HepG2 (cell line): ENCODE measurements around the gene BCL11B. TPM values are rescaled to one million over a fixed set of nuclear protein-coding genes. Genes with fewer than 3 reads are reported as not detected.

Source experiments
- ATAC-seq: fragments of 200-7000 bp; cut with Tn5 transposase; 3 replicates; pipeline ENCODE4 v1.9.1; 2020; ENCODE audit warnings: mild to moderate bottlenecking, moderate library complexity
- BruUV-seq: library from RNA; stranded (reverse); fragments of 400-500 nt; replicated peaks from 2 replicates; lab custom pipeline; 2021; lab: Mats Ljungman, UMichigan
- CTCF ChIA-PET: fragments of 300-600 bp; formaldehyde crosslinking; extraction: SDS; loops from one replicate; lab custom pipeline; 2021; ENCODE audit warnings: low total read pairs, inconsistent platforms, low intra/inter-chr PET ratio; lab: Yijun Ruan, JAX
- POLR2A ChIA-PET: fragments of 350-600 bp; sonication (Branson Sonifier 250); formaldehyde crosslinking; loops from one replicate; lab custom pipeline; 2020; ENCODE audit warnings: antibody characterized with exemption, inconsistent platforms; lab: Yijun Ruan, JAX
- DNase-seq: peaks from one replicate; pipeline ENCODE4 v3.0.0-alpha.2; 2015; ENCODE audit warnings: low spot score
- FAIRE-seq: peaks from 3 replicates; lab custom pipeline; 2011; peaks lifted over from hg19 to GRCh38; lab: Jason Lieb, UNC
- H2AFZ ChIP-seq: one replicate; pipeline ENCODE4 v1.6.1; 2011; ENCODE audit warnings: low read length, inconsistent platforms
- H3K27ac ChIP-seq: fragments of 300-600 bp; 3 replicates; pipeline ENCODE4 v1.8.0; 2011; ENCODE audit warnings: mixed run types, mild to moderate bottlenecking, mixed read lengths, low read length, inconsistent platforms; ENCODE audit not compliant: insufficient read depth; ENCODE audit errors: extremely low read length
- H3K27me3 ChIP-seq, 2 experiments: fragments of 200-600 bp in 1 of 2; 2 replicates in 1 of 2; 3 replicates in 1 of 2; pipeline versions ENCODE4 v1.6.0 to v1.8.0; 2011; ENCODE audit warnings: low read length in 2 of 2, mild to moderate bottlenecking in 2 of 2, moderate library complexity in 2 of 2, inconsistent platforms in 1 of 2; ENCODE audit not compliant: insufficient read depth in 2 of 2, control insufficient read depth in 1 of 2
- H3K36me3 ChIP-seq, 2 experiments: fragments of 200-600 bp in 1 of 2; replicated peaks in 1 of 2; 2 replicates in 1 of 2; 3 replicates in 1 of 2; pipeline versions ENCODE4 v1.5.1 to v1.8.0; 2011; ENCODE audit warnings: low read length in 2 of 2, inconsistent platforms in 1 of 2; ENCODE audit not compliant: insufficient read depth in 2 of 2, control insufficient read depth in 1 of 2
- H3K4me1 ChIP-seq: 2 replicates; pipeline ENCODE4 v1.5.1; 2012; ENCODE audit warnings: low read length, inconsistent platforms; ENCODE audit not compliant: insufficient read depth
- H3K4me2 ChIP-seq: 2 replicates; pipeline ENCODE4 v1.6.0; 2011; ENCODE audit warnings: low read depth, low read length, inconsistent platforms
- H3K4me3 ChIP-seq, 3 experiments: fragments of 200-600 bp in 1 of 3; sonication (generic), shearing (Covaris generic) in 1 of 3; replicated peaks in 1 of 3; 2 replicates each; pipeline ENCODE4 v1.5.1; 2011 to 2016; ENCODE audit warnings: low read length in 3 of 3, inconsistent platforms in 2 of 3, low read depth in 2 of 3, mild to moderate bottlenecking in 2 of 3, control low read depth in 1 of 3, mixed read lengths in 1 of 3; ENCODE audit not compliant: insufficient read depth in 1 of 3
- H3K79me2 ChIP-seq: one replicate; pipeline ENCODE4 v1.6.1; 2011; ENCODE audit warnings: low read length, inconsistent platforms; ENCODE audit not compliant: insufficient read depth
- H3K9ac ChIP-seq: 2 replicates; pipeline ENCODE4 v1.6.0; 2011; ENCODE audit warnings: mild to moderate bottlenecking, low read depth, low read length, inconsistent platforms; ENCODE audit not compliant: insufficient read depth
- H3K9me3 ChIP-seq: 2 replicates; pipeline ENCODE4 v1.5.1; 2012; ENCODE audit warnings: mild to moderate bottlenecking, low read length
- H4K20me1 ChIP-seq: 2 replicates; pipeline ENCODE4 v1.6.0; 2011; ENCODE audit warnings: inconsistent platforms, mild to moderate bottlenecking, low read length, moderate library complexity; ENCODE audit not compliant: insufficient read depth
- CEBPB ChIP-seq: IDR thresholded peaks from 2 replicates; pipeline ENCODE4 v1.6.1; 2011; ENCODE audit warnings: low read depth, low read length, improper control_type of control experiment, borderline replicate concordance
- ESRRA ChIP-seq: sonication (generic); formaldehyde crosslinking; IDR thresholded peaks from 2 replicates; pipeline ENCODE4 v1.5.1; 2020; ENCODE audit warnings: mild to moderate bottlenecking, low read depth, missing genetic modification reagents
- GFI1 ChIP-seq: sonication (generic); formaldehyde crosslinking; IDR thresholded peaks from 2 replicates; pipeline ENCODE4 v1.5.0; 2020; ENCODE audit warnings: missing genetic modification reagents, mild to moderate bottlenecking, borderline replicate concordance
- GPN1 ChIP-seq: sonication (generic); formaldehyde crosslinking; IDR thresholded peaks from 2 replicates; pipeline ENCODE4 v1.5.1; 2020; ENCODE audit warnings: missing genetic modification reagents, borderline replicate concordance
- KLF15 ChIP-seq: sonication (generic); formaldehyde crosslinking; IDR thresholded peaks from 2 replicates; pipeline ENCODE4 v1.8.1; 2023; ENCODE audit warnings: borderline replicate concordance, mild to moderate bottlenecking, inconsistent platforms, missing genetic modification reagents, mixed read lengths
- NCOR1 ChIP-seq: fragments of 200-600 bp; sonication (generic); IDR thresholded peaks from 2 replicates; pipeline ENCODE4 v1.7.0; 2017; ENCODE audit warnings: antibody characterized with exemption, low read length, borderline replicate concordance
- PHF8 ChIP-seq: sonication (generic); formaldehyde crosslinking; IDR thresholded peaks from 2 replicates; pipeline ENCODE4 v1.5.0; 2020; ENCODE audit warnings: missing genetic modification reagents
- POLR2AphosphoS5 ChIP-seq: IDR thresholded peaks from 2 replicates; pipeline ENCODE4 v1.6.1; 2012; ENCODE audit warnings: low read depth, low read length
- SNAPC2 ChIP-seq: sonication (generic); formaldehyde crosslinking; IDR thresholded peaks from 2 replicates; pipeline ENCODE4 v1.8.1; 2022; ENCODE audit warnings: mild to moderate bottlenecking, missing genetic modification reagents
- YEATS2 ChIP-seq: sonication (generic); formaldehyde crosslinking; IDR thresholded peaks from 2 replicates; pipeline ENCODE4 v1.4.0; 2020; ENCODE audit warnings: missing genetic modification reagents, borderline replicate concordance
- YEATS4 ChIP-seq: sonication (generic); formaldehyde crosslinking; IDR thresholded peaks from 2 replicates; pipeline ENCODE4 v1.4.0; 2020; ENCODE audit warnings: missing genetic modification reagents, borderline replicate concordance
- ZFYVE20 ChIP-seq: sonication (generic); formaldehyde crosslinking; IDR thresholded peaks from 2 replicates; pipeline ENCODE4 v1.8.0; 2023; ENCODE audit warnings: low read depth, mild to moderate bottlenecking, moderate library complexity, missing genetic modification reagents, borderline replicate concordance
- ZMAT3 ChIP-seq: sonication (generic); formaldehyde crosslinking; conservative IDR thresholded peaks from 2 replicates; pipeline ENCODE4 v1.7.0; 2021; ENCODE audit warnings: missing genetic modification reagents
- ZNF180 ChIP-seq: sonication (generic); formaldehyde crosslinking; IDR thresholded peaks from 2 replicates; pipeline ENCODE4 v1.4.0; 2020; ENCODE audit warnings: low read depth, missing genetic modification reagents, borderline replicate concordance
- ZNF557 ChIP-seq: sonication (generic); formaldehyde crosslinking; IDR thresholded peaks from 2 replicates; pipeline ENCODE4 v1.4.0; 2020; ENCODE audit warnings: missing genetic modification reagents
- ZNF558 ChIP-seq: sonication (generic); formaldehyde crosslinking; IDR thresholded peaks from 2 replicates; pipeline ENCODE4 v1.9.0; 2022; ENCODE audit warnings: mild to moderate bottlenecking, missing genetic modification reagents, borderline replicate concordance
- ZNF670 ChIP-seq: sonication (generic); formaldehyde crosslinking; IDR thresholded peaks from 2 replicates; pipeline ENCODE4 v1.8.0; 2022; ENCODE audit warnings: mild to moderate bottlenecking, missing genetic modification reagents, borderline replicate concordance
- ZNF768 ChIP-seq: sonication (generic); formaldehyde crosslinking; IDR thresholded peaks from 2 replicates; pipeline ENCODE4 v1.4.0; 2020; ENCODE audit warnings: missing genetic modification reagents
- ZSCAN30 ChIP-seq: sonication (generic); formaldehyde crosslinking; IDR thresholded peaks from 2 replicates; pipeline ENCODE4 v1.5.0; 2020; ENCODE audit warnings: mild to moderate bottlenecking, missing genetic modification reagents
- WGBS: methylation state at CpG from one replicate; pipeline ENCODE4 v1.1.6; 2017; ENCODE audit warnings: low lambda C conversion rate; 5-methylcytosine and 5-hydroxymethylcytosine counted together
- in situ Hi-C: cut with HindIII; loops from 2 replicates; pipeline ENCODE4 v1.10.0; 2017; ENCODE audit warnings: low pct_unique_long_range_greater_than_20kb; ENCODE audit not compliant: extremely low pct_ligation_motif_present
- intact Hi-C: fragments of 100-400 bp; cut with micrococcal nuclease; formaldehyde crosslinking; loops from one replicate; pipeline ENCODE4 v1.10.0; 2022; ENCODE audit not compliant: unreplicated experiment
- polyA plus RNA-seq, 8 experiments: library from polyadenylated mRNA; depleted of rRNA in 3 of 8; stranded (reverse) in 7 of 8; unstranded in 1 of 8; fragments of >200 nt; fragmentation: Illumina TruSeq in 4 of 8; extraction: Trizol in 4 of 8; gene quantifications; 2 replicates each; pipeline versions ENCODE4 v1.2.1 to v1.2.3, GENCODE V29; 2011 to 2016; ENCODE audit warnings: low read depth in 4 of 8, missing spikeins in 1 of 8, mixed read lengths in 1 of 8; ENCODE audit not compliant: insufficient read depth in 1 of 8
- total RNA-seq, 5 experiments: library from RNA; depleted of rRNA; stranded (reverse); fragments of >200 nt; fragmentation: Illumina TruSeq; extraction: Trizol; gene quantifications; 2 replicates each; pipeline ENCODE4 v1.2.3, GENCODE V29; 2016; ENCODE audit warnings: low read depth in 1 of 5

BCL11B gene
- total and polyA plus RNA-seq, 2 of the 13 experiments (the other 11 are each of a cell fraction or from before 2014, with no cell fraction given): not detected

DNA sequence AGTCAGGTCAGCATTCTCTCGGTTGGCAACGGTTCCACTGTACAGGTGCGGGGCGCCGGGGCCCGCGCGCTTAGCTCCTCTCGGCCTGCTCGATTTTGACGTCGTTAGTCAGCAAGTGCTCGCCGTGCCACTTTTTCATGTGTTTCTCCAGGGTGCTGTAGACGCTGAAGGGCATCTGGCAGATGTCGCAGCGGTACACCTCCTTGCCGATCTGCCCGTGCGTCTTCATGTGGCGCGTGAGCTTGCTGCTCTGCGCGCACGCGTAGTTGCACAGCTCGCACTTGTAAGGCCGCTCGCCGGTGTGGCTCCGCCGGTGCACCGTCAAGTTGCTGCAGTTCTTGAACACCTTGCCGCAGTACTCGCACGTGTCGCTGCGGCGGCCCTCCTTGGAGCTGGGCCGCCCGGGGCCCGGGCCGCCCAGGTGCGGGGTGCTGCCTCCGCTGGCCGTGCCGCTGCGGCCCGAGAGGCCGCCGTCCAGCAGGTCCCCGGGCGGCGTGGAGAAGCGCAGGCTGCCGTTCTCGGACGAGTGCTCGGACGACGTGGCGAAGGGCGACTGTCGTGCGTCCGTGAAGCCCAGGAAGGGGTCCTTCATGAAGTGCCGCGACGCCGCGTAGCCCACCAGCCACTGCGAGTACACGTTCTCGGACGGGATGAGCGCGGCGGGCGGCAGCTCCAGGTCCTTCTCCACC is 97.8 kb downstream of the BCL11B start:
- H3K4me1 ChIP-seq: no peaks in the 10 kb centered on the region
- CTCF ChIA-PET: no interaction called here

DNA sequence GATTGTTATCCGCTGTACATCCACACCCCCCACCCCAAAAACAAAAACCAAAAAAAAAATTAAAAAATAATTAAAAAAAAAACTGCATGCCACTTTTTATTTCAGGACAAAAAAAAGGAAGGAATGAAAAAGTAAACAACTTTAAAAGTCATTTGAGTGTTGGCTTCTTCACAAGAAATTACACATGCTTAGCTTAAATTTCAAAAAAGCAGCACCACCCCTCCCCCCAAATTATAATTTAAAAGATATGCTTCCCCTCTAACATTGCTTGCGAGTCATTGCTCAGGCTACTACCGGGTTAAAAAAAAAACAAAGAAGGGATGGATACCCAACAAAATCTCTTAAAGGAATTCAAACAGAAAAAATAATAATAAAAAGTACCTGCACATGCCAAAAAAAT is 98.5 kb downstream of the BCL11B start:
- H3K4me1 ChIP-seq: no peaks in the 10 kb centered on the region
- no peaks in the 10 kb centered on the region for H3K79me2 ChIP-seq
- intact Hi-C loops: no loop called here
- DNase-seq (no peak), ATAC-seq (no peak), FAIRE-seq (no peak)
- TF ChIP-seq POLR2AphosphoS5 (no peak), ZFYVE20 (CRISPR knock-in tag) (no peak), PHF8 (CRISPR knock-in tag) (no peak), ZNF557 (CRISPR knock-in tag) (no peak), ZMAT3 (CRISPR knock-in tag) (no peak), YEATS2 (CRISPR knock-in tag) (no peak), ZSCAN30 (CRISPR knock-in tag) (no peak), YEATS4 (CRISPR knock-in tag) (no peak), NCOR1 (no peak), ZNF558 (CRISPR knock-in tag) (no peak), KLF15 (CRISPR knock-in tag) (no peak), GFI1 (CRISPR knock-in tag) (no peak), GPN1 (CRISPR knock-in tag) (no peak), ESRRA (CRISPR knock-in tag) (no peak), ZNF180 (CRISPR knock-in tag) (no peak), SNAPC2 (CRISPR knock-in tag) (no peak), ZNF768 (CRISPR knock-in tag) (no peak)
- BruUV-seq: no TSS peak
- no peak overlapping the region for H2AFZ ChIP-seq
- WGBS: 64% methylated on average over 3 of the region's 3 CpGs
- H3K27me3 ChIP-seq: peaks cover 0 to 29% of the 10 kb centered on the region in 2 experiments; a peak in 3 of 5 replicates
- H3K36me3 ChIP-seq: no peaks in the 10 kb centered on the region
- in situ Hi-C loops: no loop called here
- ChIA-PET CTCF (no interaction called here), POLR2A (no interaction called here)
- H3K4me2 ChIP-seq: no peak overlapping the region
- no peak overlapping the region for H3K9ac ChIP-seq
- no peaks in the 10 kb centered on the region for H4K20me1 ChIP-seq
- H3K27ac ChIP-seq: no peak overlapping the region
- H3K4me3 ChIP-seq: no peak overlapping the region
- H3K9me3 ChIP-seq: no peaks in the 10 kb centered on the region

More for the DNA sequence above, 97.8 kb downstream of the BCL11B start:
- FAIRE-seq (no peak), ATAC-seq (no peak), DNase-seq (no peak)
- in situ Hi-C loops (no loop called here), intact Hi-C loops (no loop called here)
- no peaks in the 10 kb centered on the region for H3K36me3 ChIP-seq
- no peak overlapping the region for H3K4me3 ChIP-seq
- TF ChIP-seq ZNF670 (CRISPR knock-in tag) (no peak), CEBPB (no peak)
- H4K20me1 ChIP-seq: no peaks in the 10 kb centered on the region
- H3K27me3 ChIP-seq: peaks cover 0 to 24% of the 10 kb centered on the region in 2 experiments; a peak in 3 of 5 replicates
- BruUV-seq: no TSS peak
- no peak overlapping the region for H3K9ac ChIP-seq
- H3K27ac ChIP-seq: no peak overlapping the region
- POLR2A ChIA-PET: no interaction called here
- no peaks in the 10 kb centered on the region for H3K9me3 ChIP-seq
- no peak overlapping the region for H3K4me2 ChIP-seq
- no peaks in the 10 kb centered on the region for H3K79me2 ChIP-seq
- H2AFZ ChIP-seq: no peak overlapping the region
- WGBS: 92% methylated on average over 50 of the region's 79 CpGs
